ENCODE measurements around the gene PTPRA. TPM values are rescaled to one million over a fixed set of nuclear protein-coding genes. Genes with fewer than 3 reads are reported as not detected.

Gene PTPRA
- total and polyA plus RNA-seq, 2 of the 8 experiments (the other 6 are each of a cell fraction or from before 2014, with no cell fraction given) = 47.7 to 51.3 TPM

DNA sequence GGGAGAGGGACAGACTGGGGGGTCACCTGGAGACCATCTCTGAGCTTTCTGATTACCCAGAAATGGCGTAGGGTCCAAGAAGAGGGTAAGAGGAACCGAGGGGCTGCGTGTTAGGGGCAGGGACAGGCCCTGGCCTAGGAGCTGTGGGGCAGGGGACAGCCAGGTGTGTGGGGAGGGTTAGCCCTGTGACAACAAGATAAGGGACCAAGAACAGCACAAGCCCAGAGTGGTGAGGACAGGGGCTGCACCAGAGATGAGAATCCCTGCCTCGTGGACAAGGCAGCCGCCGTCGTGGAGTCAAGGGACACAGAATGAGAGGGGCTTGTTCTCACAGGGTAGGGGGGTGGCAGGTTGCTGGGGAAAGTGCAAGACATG is 211.7 kb downstream of the PTPRA start:
- no peak overlapping the region; the same call in 1 of the 2 replicates for H4K8ac ChIP-seq (ENCODE audit: extremely low read depth, insufficient read depth, low read length)
- H3K56ac ChIP-seq (replicated peaks; ENCODE audit: insufficient read length, low read depth, low read length) = no peak overlapping the region
- CTCF ChIA-PET (ENCODE audit: partially characterized antibody) = interaction anchor here (1.2 to 1.6 kb wide), 3 partner anchors 7 to 31 kb away, joined by 3 to 7 read pairs (median 4); no protein-coding TSS in a partner anchor
- H3K27me3 ChIP-seq (replicated peaks in 1 of 4; ENCODE audit: control insufficient read depth in 3 of 4, extremely low read depth in 1 of 4, insufficient read depth in 3 of 4, low read length in 3 of 4) = peaks cover 27 to 43% (median 37%) of the 10 kb centered on the region in 4 experiments
- POLR2A ChIA-PET (ENCODE audit: partially characterized antibody) = interaction anchor here (2.7 kb wide), 1 partner anchor 8 kb away, joined by 14 read pairs; no protein-coding TSS in a partner anchor
- H2BK20ac ChIP-seq (ENCODE audit: low read length) = no peak overlapping the region
- H3K18ac ChIP-seq (ENCODE audit: extremely low read depth, low read length) = no peak overlapping the region
- H3K36me3 ChIP-seq (ENCODE audit: control insufficient read depth in 2 of 4, insufficient read depth in 4 of 4, low read length in 3 of 4) = no peaks in the 10 kb centered on the region
- no peak overlapping the region for H3K4me2 ChIP-seq (ENCODE audit: insufficient read depth in 1 of 2, low read depth in 2 of 2, low read length in 2 of 2)
- H3K79me1 ChIP-seq (ENCODE audit: low read depth, low read length) = no peaks in the 10 kb centered on the region
- no peak overlapping the region for H2AFZ ChIP-seq (ENCODE audit: low read length)
- peaks cover 11% of the 10 kb centered on the region; the same call in 1 of the 2 replicates for H3K23me2 ChIP-seq (ENCODE audit: low read depth, low read length)
- no peak overlapping the region for H4K91ac ChIP-seq (replicated peaks; ENCODE audit: insufficient read length, low read length)
- H3K4me1 ChIP-seq (replicated peaks in 1 of 4; ENCODE audit: control insufficient read depth in 3 of 4, insufficient read depth in 4 of 4, low read length in 3 of 4) = peaks cover 0 to 8% (median 6%) of the 10 kb centered on the region in 4 experiments; a peak in 5 of 7 replicates
- H4K5ac ChIP-seq (ENCODE audit: insufficient read length, low read depth, low read length) = no peak overlapping the region
- DNase-seq (ENCODE audit: low read depth in 1 of 2, low spot score in 2 of 2) (no peak), FAIRE-seq (no peak)
- no peak overlapping the region for H3K14ac ChIP-seq (ENCODE audit: insufficient read length)
- H3K79me2 ChIP-seq (ENCODE audit: control insufficient read depth in 1 of 2, insufficient read depth in 2 of 2, low read length in 2 of 2) = no peaks in the 10 kb centered on the region
- WGBS, 2 experiments (ENCODE audit: extremely low coverage in 1 of 2, insufficient coverage in 1 of 2, insufficient read length in 1 of 2, insufficient replicate concordance in 2 of 2, low coverage in 1 of 2, low lambda C conversion rate in 2 of 2, missing lambda C conversion rate in 1 of 2) = 87% methylated on average over 7 of the region's 7 CpGs; no CpG with 5 or more reads in 1 of the 2 experiments
- no peaks in the 10 kb centered on the region for H4K20me1 ChIP-seq (replicated peaks in 1 of 2; ENCODE audit: control insufficient read depth in 1 of 2, insufficient read depth in 2 of 2, low read length in 2 of 2)
- no peak overlapping the region for H3K23ac ChIP-seq (ENCODE audit: insufficient read length)
- no peak overlapping the region for H2BK12ac ChIP-seq (ENCODE audit: low read depth, low read length)
- H2BK15ac ChIP-seq (ENCODE audit: low read length) = no peak overlapping the region
- no peak overlapping the region for H3K4me3 ChIP-seq (ENCODE audit: extremely low read depth in 1 of 4, insufficient read depth in 2 of 4, low read depth in 3 of 4, low read length in 4 of 4)
- no peaks in the 10 kb centered on the region for H3K9me3 ChIP-seq (ENCODE audit: insufficient read depth in 2 of 2, low read depth in 1 of 2, low read length in 1 of 2)
- H3K9ac ChIP-seq (replicated peaks in 1 of 4; ENCODE audit: extremely low read depth in 1 of 4, low read depth in 3 of 4, low read length in 3 of 4) = no peak overlapping the region
- H2BK5ac ChIP-seq (ENCODE audit: low read depth, low read length) = no peak overlapping the region
- H2BK120ac ChIP-seq (replicated peaks; ENCODE audit: low read depth, low read length) = no peak overlapping the region
- no peak overlapping the region for H3K27ac ChIP-seq (ENCODE audit: low read depth, low read length)
- no peak overlapping the region for H2AK5ac ChIP-seq (ENCODE audit: low read depth, low read length)
- no peak overlapping the region for H3K4ac ChIP-seq (replicated peaks; ENCODE audit: insufficient read length, low read depth, low read length)
- no peak for TF ChIP-seq JUN (IDR thresholded peaks at IDR 0.05; ENCODE audit: low read depth, low read length)
- TF ChIP-seq CTBP2 (IDR thresholded peaks at IDR 0.05; ENCODE audit: borderline replicate concordance, insufficient read depth, insufficient read length, low read length) = no peak
- no peak for TF ChIP-seq SP4 (IDR thresholded peaks at IDR 0.05; ENCODE audit: low read length)
- no peak for TF ChIP-seq BRCA1 (IDR thresholded peaks at IDR 0.05; ENCODE audit: low read depth, low read length)
- TF ChIP-seq CBX8 (IDR thresholded peaks at IDR 0.05; ENCODE audit: borderline replicate concordance, low read depth, low read length) = no peak
